Skeletal muscle tissue (tissue), 4 donors: ENCODE data around the gene HTR4. TPM values are rescaled to one million over a fixed set of nuclear protein-coding genes. Genes with fewer than 3 reads are reported as not detected.

Source experiments
- H3K27ac ChIP-seq: one replicate; pipeline ENCODE4 v1.7.0; 2013; ENCODE audit warnings: mild to moderate bottlenecking, low read depth, low read length, inconsistent platforms
- H3K27me3 ChIP-seq, 3 donors: one replicate each; pipeline ENCODE4 v1.7.0; 2013; ENCODE audit warnings: low read length in 3 of 3; ENCODE audit not compliant: control insufficient read depth in 3 of 3, insufficient read depth in 3 of 3
- H3K36me3 ChIP-seq, 3 donors: one replicate each; pipeline ENCODE4 v1.7.0; 2013; ENCODE audit warnings: low read length in 3 of 3; ENCODE audit not compliant: control insufficient read depth in 3 of 3, insufficient read depth in 3 of 3
- H3K4me1 ChIP-seq, 3 donors: one replicate each; pipeline ENCODE4 v1.7.0; 2013; ENCODE audit warnings: low read length in 3 of 3, mild to moderate bottlenecking in 3 of 3; ENCODE audit not compliant: control insufficient read depth in 3 of 3, insufficient read depth in 3 of 3
- H3K4me3 ChIP-seq, 3 donors: one replicate each; pipeline ENCODE4 v1.7.0; 2013; ENCODE audit warnings: low read length in 3 of 3
- H3K9ac ChIP-seq, 3 donors: one replicate each; pipeline ENCODE4 v1.7.0; 2013; ENCODE audit warnings: low read length in 3 of 3, mild to moderate bottlenecking in 3 of 3, moderate library complexity in 2 of 3, low read depth in 1 of 3
- H3K9me3 ChIP-seq, 3 donors: one replicate each; pipeline ENCODE4 v1.7.0; 2013; ENCODE audit warnings: low read length in 3 of 3; ENCODE audit not compliant: control insufficient read depth in 3 of 3
- total RNA-seq: library from RNA; depleted of rRNA; stranded (reverse); fragments of >200 nt; gene quantifications from one replicate; pipeline ENCODE4 v1.2.3, GENCODE V29; 2014
- donor health status: Osteomylitis.

Gene HTR4
- total RNA-seq, 1 donor from 2014 or later = not detected

- H3K27me3 ChIP-seq = no peaks in the 10 kb centered on the region
- H3K4me3 ChIP-seq = no peak overlapping the region
- no peaks in the 10 kb centered on the region for H3K9me3 ChIP-seq
- H3K9ac ChIP-seq = no peak overlapping the region
- H3K36me3 ChIP-seq = peaks cover 0 to 39% (median 26%) of the 10 kb centered on the region in 3 donors
- no peak overlapping the region for H3K27ac ChIP-seq
- no peaks in the 10 kb centered on the region for H3K4me1 ChIP-seq
Observed at GRCh38 chr5:148433826-148434225, 220.5 kb downstream of the HTR4 start.

Other genes starting within 250 kb of the HTR4 start
- gene ADRB2, start 172.1 kb upstream of the HTR4 start, total RNA-seq = 3.1 TPM